Ascending aorta (tissue), 2 donors: ENCODE measurements around the gene MUC21. TPM values are rescaled to one million over a fixed set of nuclear protein-coding genes. Genes with fewer than 3 reads are reported as not detected.

ENCODE experiments used
- DNase-seq, 2 donors: peaks; one replicate each; pipeline ENCODE4 v3.0.0-alpha.2; 2019; ENCODE audit warnings: low spot score in 2 of 2
- H3K27ac ChIP-seq, 2 donors: fragments of 200-600 bp; sonication (generic); one replicate each; pipeline ENCODE4 v1.5.1; 2016 to 2017; ENCODE audit warnings: mild to moderate bottlenecking in 1 of 2
- H3K27me3 ChIP-seq: fragments of 200-600 bp; sonication (generic); one replicate; pipeline ENCODE4 v1.5.1; 2017
- H3K36me3 ChIP-seq, 2 donors: fragments of 200-600 bp; sonication (generic); one replicate each; pipeline ENCODE4 v1.5.1; 2016
- H3K4me1 ChIP-seq, 2 donors: fragments of 200-600 bp; sonication (generic); one replicate each; pipeline ENCODE4 v1.5.1; 2016 to 2017; ENCODE audit warnings: mild to moderate bottlenecking in 1 of 2
- H3K4me3 ChIP-seq, 2 donors: fragments of 200-600 bp; sonication (generic); one replicate each; pipeline ENCODE4 v1.5.1; 2016 to 2017; ENCODE audit warnings: mild to moderate bottlenecking in 1 of 2
- H3K9me3 ChIP-seq, 2 donors: fragments of 200-600 bp; sonication (generic); one replicate each; pipeline ENCODE4 v1.5.1; 2016
- intact Hi-C: fragments of 100-400 bp; cut with DNase I; formaldehyde crosslinking; loops from one replicate; pipeline ENCODE4 v1.15.1; 2023
- total RNA-seq: library from RNA; depleted of rRNA; stranded (reverse); fragments of >200 nt; gene quantifications from one replicate; pipeline ENCODE4 v1.1.0, GENCODE V29; 2016
- TF ChIP-seq, protein P1 (sequence below), 3 experiments: fragments of 200-600 bp in 2 of 3; fragments of 450-650 bp in 1 of 3; sonication (generic) in 2 of 3; IDR thresholded peaks; one replicate each; pipeline ENCODE4 v1.5.1; 2016 to 2019; ENCODE audit warnings: antibody characterized with exemption in 3 of 3, mild to moderate bottlenecking in 1 of 3, moderate library complexity in 1 of 3

Gene MUC21
- total RNA-seq, 1 donor from 2014 or later = not detected

GRCh38 chr6:30981942-30982772, 1.4 kb upstream of the MUC21 start:
- no peak overlapping the region for H3K4me3 ChIP-seq
- no peaks in the 10 kb centered on the region for H3K4me1 ChIP-seq
- no peaks in the 10 kb centered on the region for H3K9me3 ChIP-seq
- H3K27ac ChIP-seq = no peak overlapping the region
- TF ChIP-seq, protein P1, sequence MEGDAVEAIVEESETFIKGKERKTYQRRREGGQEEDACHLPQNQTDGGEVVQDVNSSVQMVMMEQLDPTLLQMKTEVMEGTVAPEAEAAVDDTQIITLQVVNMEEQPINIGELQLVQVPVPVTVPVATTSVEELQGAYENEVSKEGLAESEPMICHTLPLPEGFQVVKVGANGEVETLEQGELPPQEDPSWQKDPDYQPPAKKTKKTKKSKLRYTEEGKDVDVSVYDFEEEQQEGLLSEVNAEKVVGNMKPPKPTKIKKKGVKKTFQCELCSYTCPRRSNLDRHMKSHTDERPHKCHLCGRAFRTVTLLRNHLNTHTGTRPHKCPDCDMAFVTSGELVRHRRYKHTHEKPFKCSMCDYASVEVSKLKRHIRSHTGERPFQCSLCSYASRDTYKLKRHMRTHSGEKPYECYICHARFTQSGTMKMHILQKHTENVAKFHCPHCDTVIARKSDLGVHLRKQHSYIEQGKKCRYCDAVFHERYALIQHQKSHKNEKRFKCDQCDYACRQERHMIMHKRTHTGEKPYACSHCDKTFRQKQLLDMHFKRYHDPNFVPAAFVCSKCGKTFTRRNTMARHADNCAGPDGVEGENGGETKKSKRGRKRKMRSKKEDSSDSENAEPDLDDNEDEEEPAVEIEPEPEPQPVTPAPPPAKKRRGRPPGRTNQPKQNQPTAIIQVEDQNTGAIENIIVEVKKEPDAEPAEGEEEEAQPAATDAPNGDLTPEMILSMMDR (IDR thresholded peaks at IDR 0.05) = no peak
- no peak for DNase-seq
- intact Hi-C loops = no loop called here
- no peaks in the 10 kb centered on the region for H3K36me3 ChIP-seq
- no peaks in the 10 kb centered on the region for H3K27me3 ChIP-seq

- Histone ChIP-seq H3K27ac (no peak overlapping the region), H3K4me1 (no peaks in the 10 kb centered on the region), H3K36me3 (no peaks in the 10 kb centered on the region), H3K4me3 (no peak overlapping the region), H3K9me3 (no peaks in the 10 kb centered on the region), H3K27me3 (no peaks in the 10 kb centered on the region)
- no peak for DNase-seq
- intact Hi-C loops = no loop called here
- TF ChIP-seq, protein P1 (IDR thresholded peaks at IDR 0.05) = no peak
Observed at GRCh38 chr6:30985490-30985889, 2.0 kb downstream of the MUC21 start.

DNA sequence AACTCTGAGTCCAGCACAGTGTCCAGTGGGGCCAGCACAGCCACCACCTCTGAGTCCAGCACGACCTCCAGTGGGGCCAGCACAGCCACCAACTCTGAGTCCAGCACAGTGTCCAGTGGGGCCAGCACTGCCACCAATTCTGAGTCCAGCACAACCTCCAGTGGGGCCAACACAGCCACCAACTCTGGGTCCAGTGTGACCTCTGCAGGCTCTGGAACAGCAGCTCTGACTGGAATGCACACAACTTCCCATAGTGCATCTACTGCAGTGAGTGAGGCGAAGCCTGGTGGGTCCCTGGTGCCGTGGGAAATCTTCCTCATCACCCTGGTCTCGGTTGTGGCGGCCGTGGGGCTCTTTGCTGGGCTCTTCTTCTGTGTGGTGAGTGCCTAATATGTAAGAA, 3.8 kb downstream of the MUC21 start:
- no peaks in the 10 kb centered on the region for H3K4me1 ChIP-seq
- no peaks in the 10 kb centered on the region for H3K27me3 ChIP-seq
- TF ChIP-seq, protein P1 (IDR thresholded peaks at IDR 0.05) = no peak
- intact Hi-C loops = no loop called here
- H3K9me3 ChIP-seq = no peaks in the 10 kb centered on the region
- H3K36me3 ChIP-seq = no peaks in the 10 kb centered on the region
- H3K4me3 ChIP-seq = no peak overlapping the region
- H3K27ac ChIP-seq = no peak overlapping the region
- DNase-seq = no peak

- no peaks in the 10 kb centered on the region for H3K9me3 ChIP-seq
- H3K4me3 ChIP-seq = no peak overlapping the region
- no peaks in the 10 kb centered on the region for H3K4me1 ChIP-seq
- H3K36me3 ChIP-seq = no peaks in the 10 kb centered on the region
- intact Hi-C loops = no loop called here
- DNase-seq = no peak
- H3K27me3 ChIP-seq = no peaks in the 10 kb centered on the region
- no peak overlapping the region for H3K27ac ChIP-seq
- TF ChIP-seq, protein P1 (IDR thresholded peaks at IDR 0.05) = no peak
Observed at GRCh38 chr6:30988209-30988825, 4.8 kb downstream of the MUC21 start.

DNA sequence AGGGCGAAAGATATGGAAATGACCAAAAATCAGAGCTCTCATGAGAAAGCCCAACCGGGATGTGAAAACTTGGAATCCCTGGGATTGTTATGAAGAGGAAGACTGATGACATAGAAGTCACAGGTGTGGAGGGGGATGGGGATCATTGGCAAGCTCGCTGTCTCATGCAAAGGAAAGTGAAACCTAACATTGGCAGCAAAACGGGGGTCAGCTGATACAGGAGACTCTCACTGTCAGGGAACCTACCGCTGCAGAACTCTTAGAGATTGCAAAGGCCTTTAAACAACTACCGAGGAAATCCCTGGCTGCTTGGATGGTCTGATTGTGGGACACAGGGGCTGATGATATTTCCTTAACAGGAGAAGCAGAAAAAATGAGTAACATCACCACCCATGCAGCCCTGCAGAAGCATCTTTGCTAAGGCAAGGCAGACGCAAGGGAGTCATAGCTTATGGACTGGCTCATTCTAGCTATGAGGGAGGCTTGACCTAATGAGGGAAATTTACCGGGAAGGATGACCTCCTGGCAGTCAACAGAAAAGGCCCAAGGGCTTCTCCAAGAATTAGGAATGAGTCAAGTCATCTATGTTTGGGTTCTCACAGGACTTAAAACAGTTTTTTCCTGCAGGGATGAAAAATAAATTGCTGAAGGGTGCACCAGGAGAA, 7.0 kb downstream of the MUC21 start:
- Histone ChIP-seq H3K36me3 (no peaks in the 10 kb centered on the region), H3K4me3 (no peak overlapping the region), H3K27ac (no peak overlapping the region), H3K4me1 (no peaks in the 10 kb centered on the region), H3K9me3 (no peaks in the 10 kb centered on the region), H3K27me3 (no peaks in the 10 kb centered on the region)
- TF ChIP-seq, protein P1 (IDR thresholded peaks at IDR 0.05) = no peak
- intact Hi-C loops = loop anchor here (1.0 kb wide), 1 partner anchor 15 kb away; no protein-coding TSS in a partner anchor
- no peak for DNase-seq
